HEK293T (cell line): ENCODE results near the gene NKAIN2.

Source experiments
- CTCF ChIA-PET: fragments of 350-600 bp; formaldehyde crosslinking; extraction: SDS; loops from one replicate; lab custom pipeline; 2021; ENCODE audit warnings: antibody characterized with exemption, inconsistent platforms; lab: Yijun Ruan, JAX
- POLR2A ChIA-PET: fragments of 350-600 bp; formaldehyde crosslinking; extraction: SDS; loops from one replicate; lab custom pipeline; 2020; ENCODE audit warnings: antibody characterized with exemption, inconsistent platforms; lab: Yijun Ruan, JAX
- DNase-seq: peaks from one replicate; pipeline ENCODE4 v3.0.0; 2012; ENCODE audit warnings: mixed read lengths; ENCODE audit errors: extremely low spot score
- ARNT ChIP-seq: fragments of 450-650 bp; IDR thresholded peaks from 2 replicates; pipeline ENCODE4 v1.6.1; 2017; ENCODE audit warnings: mild to moderate bottlenecking
- BHLHE40 ChIP-seq: fragments of 450-650 bp; IDR thresholded peaks from 2 replicates; pipeline ENCODE4 v1.6.1; 2016; ENCODE audit warnings: mild to moderate bottlenecking, moderate library complexity, borderline replicate concordance
- CTBP1 ChIP-seq: fragments of 450-650 bp; IDR thresholded peaks from 2 replicates; pipeline ENCODE4 v1.6.1; 2016; ENCODE audit warnings: borderline replicate concordance
- ELF4 ChIP-seq: fragments of 450-650 bp; IDR thresholded peaks from 2 replicates; pipeline ENCODE4 v1.6.1; 2017; ENCODE audit warnings: antibody characterized with exemption
- FOXA1 ChIP-seq: fragments of 450-650 bp; IDR thresholded peaks from 2 replicates; pipeline ENCODE4 v1.6.1; 2016; ENCODE audit warnings: mild to moderate bottlenecking
- FOXK2 ChIP-seq: fragments of 450-650 bp; IDR thresholded peaks from 2 replicates; pipeline ENCODE4 v1.6.1; 2016; ENCODE audit warnings: mild to moderate bottlenecking
- FOXM1 ChIP-seq: fragments of 450-650 bp; IDR thresholded peaks from 2 replicates; pipeline ENCODE4 v1.6.1; 2017; ENCODE audit warnings: mild to moderate bottlenecking, borderline replicate concordance
- HDGF ChIP-seq: fragments of 450-650 bp; IDR thresholded peaks from 2 replicates; pipeline ENCODE4 v1.6.1; 2017; ENCODE audit warnings: antibody characterized with exemption, borderline replicate concordance
- L3MBTL2 ChIP-seq: fragments of 450-650 bp; conservative IDR thresholded peaks from 2 replicates; pipeline ENCODE4 v1.6.1; 2016; ENCODE audit warnings: mild to moderate bottlenecking
- LEF1 ChIP-seq: fragments of 450-650 bp; IDR thresholded peaks from 2 replicates; pipeline ENCODE4 v1.6.1; 2017; ENCODE audit warnings: mild to moderate bottlenecking, borderline replicate concordance
- NFRKB ChIP-seq: fragments of 450-650 bp; IDR thresholded peaks from 2 replicates; pipeline ENCODE4 v1.6.1; 2016; ENCODE audit warnings: mild to moderate bottlenecking, moderate library complexity
- PKNOX1 ChIP-seq: fragments of 450-650 bp; IDR thresholded peaks from 2 replicates; pipeline ENCODE4 v1.6.1; 2016
- SP1 ChIP-seq: fragments of 450-650 bp; IDR thresholded peaks from 2 replicates; pipeline ENCODE4 v1.6.1; 2017
- SUZ12 ChIP-seq: fragments of 450-650 bp; IDR thresholded peaks from 2 replicates; pipeline ENCODE4 v1.6.1; 2016; ENCODE audit warnings: mild to moderate bottlenecking
- TARDBP ChIP-seq: fragments of 450-650 bp; IDR thresholded peaks from 2 replicates; pipeline ENCODE4 v1.6.1; 2016
- ZNF384 ChIP-seq: fragments of 450-650 bp; IDR thresholded peaks from 2 replicates; pipeline ENCODE4 v1.6.1; 2016

The NKAIN2 gene

GRCh38 chr6:124478906-124479305 is 675.2 kb downstream of the NKAIN2 start:
- ChIA-PET CTCF (no interaction called here), POLR2A (interaction anchor here (1.2 kb wide), 1 partner anchor 128 kb away, joined by 3 read pairs; no protein-coding TSS in a partner anchor)
- DNase-seq = no peak
- TF ChIP-seq PKNOX1 (no peak), HDGF (no peak), L3MBTL2 (no peak), FOXA1 (no peak), CTBP1 (no peak), NFRKB (no peak), TARDBP (no peak), FOXM1 (no peak), ZNF384 (no peak), ARNT (no peak), BHLHE40 (no peak), SP1 (no peak), FOXK2 (no peak), ELF4 (no peak), LEF1 (no peak), SUZ12 (no peak)

- no peak for DNase-seq
These were observed 676.3 kb downstream of the NKAIN2 start for GRCh38 chr6:124479991-124480430.

GRCh38 chr6:124482071-124482491 is 678.4 kb downstream of the NKAIN2 start:
- POLR2A ChIA-PET = no interaction called here
- CTCF ChIA-PET = no interaction called here

More at GRCh38 chr6:124479991-124480430, 676.3 kb downstream of the NKAIN2 start:
- ChIA-PET POLR2A (interaction anchor here (1.2 kb wide), 1 partner anchor 127 kb away, joined by 3 read pairs; no protein-coding TSS in a partner anchor), CTCF (no interaction called here)
- TF ChIP-seq FOXA1 (no peak), BHLHE40 (no peak), NFRKB (no peak), ELF4 (no peak), CTBP1 (0 out of 2 replicates have a peak, but pooled peaks have one; percentile 15), L3MBTL2 (no peak), SP1 (no peak), ARNT (no peak), FOXM1 (no peak), ZNF384 (peak; percentile 88)

GRCh38 chr6:124487623-124488431 is 684.2 kb downstream of the NKAIN2 start:
- DNase-seq = no peak
- no peak for TF ChIP-seq L3MBTL2
- TF ChIP-seq ZNF384 = peak; percentile 67; the same call in 1 of the 2 replicates
- TF ChIP-seq HDGF = no peak
- no peak for TF ChIP-seq FOXM1
- TF ChIP-seq CTBP1 = peak; percentile 56; the same call in 1 of the 2 replicates
- peak; percentile 78 for TF ChIP-seq PKNOX1
- CTCF ChIA-PET = interaction anchor here (0.6 to 1.2 kb wide), 2 partner anchors 613 to 773 kb away, joined by 3 read pairs; no protein-coding TSS in a partner anchor
- POLR2A ChIA-PET = no interaction called here

More at GRCh38 chr6:124482071-124482491, 678.4 kb downstream of the NKAIN2 start:
- no peak for DNase-seq
- TF ChIP-seq ELF4 = no peak
- no peak for TF ChIP-seq FOXM1
- TF ChIP-seq FOXA1 = no peak
- no peak for TF ChIP-seq HDGF
- no peak for TF ChIP-seq NFRKB
- TF ChIP-seq LEF1 = no peak
- no peak for TF ChIP-seq PKNOX1

- CTCF ChIA-PET = no interaction called here
- no peak for DNase-seq
- no peak for TF ChIP-seq CTBP1
- TF ChIP-seq BHLHE40 = no peak
- TF ChIP-seq ZNF384 = peak; percentile 63
- no peak for TF ChIP-seq FOXK2
- no peak for TF ChIP-seq L3MBTL2
- POLR2A ChIA-PET = no interaction called here
These were observed 686.5 kb downstream of the NKAIN2 start for GRCh38 chr6:124490122-124490521.

- ChIA-PET CTCF (no interaction called here), POLR2A (no interaction called here)
- no peak for TF ChIP-seq ZNF384
- TF ChIP-seq NFRKB = no peak
- TF ChIP-seq ELF4 = no peak
- TF ChIP-seq HDGF = no peak
- no peak for TF ChIP-seq PKNOX1
- no peak for TF ChIP-seq L3MBTL2
- no peak for TF ChIP-seq SUZ12
- TF ChIP-seq FOXK2 = no peak
- TF ChIP-seq LEF1 = no peak
- TF ChIP-seq SP1 = no peak
- no peak for TF ChIP-seq CTBP1
- DNase-seq = no peak
These were observed 689.6 kb downstream of the NKAIN2 start for GRCh38 chr6:124493259-124493658.
